Left forelimb (tissue), 1 donor: ENCODE results near the gene LARP4.

Experiments
- DNase-seq: peaks from one replicate; pipeline ENCODE4 v3.0.0-alpha.2; 2018; ENCODE audit warnings: low spot score

The LARP4 gene

GRCh38 chr12:50525422-50525821 lies 124.7 kb downstream of the LARP4 start:
- no peak for DNase-seq

DNA sequence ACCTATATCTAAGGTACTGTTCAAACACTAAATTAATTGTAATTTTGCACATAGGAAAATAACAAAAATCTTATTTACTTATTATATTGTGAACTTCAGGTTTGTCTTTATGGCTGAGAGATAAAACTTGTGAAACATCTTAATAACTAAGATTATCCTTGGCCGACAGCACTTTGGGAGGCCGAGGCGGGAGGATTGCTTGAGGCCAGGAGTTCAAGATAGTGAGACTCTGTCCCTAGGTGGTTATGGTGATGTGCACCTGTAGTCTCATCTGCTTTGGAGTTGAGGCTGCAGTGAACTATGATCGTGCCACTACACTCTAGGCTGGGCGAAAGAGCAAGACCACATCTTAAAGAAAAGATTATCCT lies 126.7 kb downstream of the LARP4 start:
- no peak for DNase-seq

- DNase-seq: no peak
These were observed 128.1 kb downstream of the LARP4 start for GRCh38 chr12:50528800-50529199.

- DNase-seq: no peak
These were observed 128.7 kb downstream of the LARP4 start for GRCh38 chr12:50529345-50529744.
